CD4-positive, alpha-beta T cell treated with Interleukin-10 for 1 hour (primary cell): Measurements from ENCODE around the gene PARP4.
"Not testable (repeated sequence)": the region's sequence is repeated elsewhere in the genome, so short reads cannot be mapped to it uniquely, and the experiment has no call there.

Experiments
- DNase-seq: peaks from one replicate; pipeline ENCODE4 v3.0.0-alpha.2; 2020

The PARP4 gene

GRCh38 chr13:24426045-24426444 lies 86.5 kb downstream of the PARP4 start:
- DNase-seq: not testable (repeated sequence)

DNA sequence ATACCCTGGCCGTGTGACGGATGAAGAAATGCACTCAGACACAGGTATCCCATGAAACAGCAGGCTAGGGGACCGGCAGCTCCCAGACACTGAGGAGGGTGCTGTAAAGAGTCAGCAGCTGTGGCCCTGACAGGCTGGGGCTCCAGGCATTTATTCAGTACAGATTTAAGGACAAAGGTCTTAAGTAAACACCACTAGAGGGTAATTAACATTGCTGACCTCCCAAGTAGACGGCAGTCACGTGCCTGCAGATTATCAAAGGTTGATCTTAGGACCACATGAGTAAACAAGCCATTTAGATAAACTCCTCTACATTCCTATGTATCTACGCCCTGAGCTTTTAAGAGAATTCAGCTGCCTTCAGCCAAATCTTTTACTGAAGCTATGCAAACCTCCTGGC lies 92.9 kb downstream of the PARP4 start:
- not testable (repeated sequence) for DNase-seq

DNA sequence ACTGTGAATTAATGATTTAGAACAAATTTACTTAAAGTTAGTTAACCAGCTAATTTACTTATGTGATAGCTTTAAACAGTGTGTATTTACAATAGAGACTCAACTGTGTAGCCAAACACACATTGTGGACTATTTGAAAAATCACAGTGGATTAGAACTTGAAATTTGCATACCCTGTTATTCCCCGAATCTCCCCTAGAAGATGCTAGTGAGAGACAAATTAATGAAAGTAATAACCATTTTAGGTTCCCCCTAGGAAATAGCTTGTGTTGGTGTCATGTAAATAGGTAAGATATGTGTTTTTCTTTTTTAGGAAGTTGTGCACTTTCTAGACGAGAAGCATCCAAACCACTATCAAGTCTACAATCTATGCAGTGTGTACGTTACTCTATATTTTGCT lies 104.7 kb downstream of the PARP4 start:
- no peak for DNase-seq

DNA sequence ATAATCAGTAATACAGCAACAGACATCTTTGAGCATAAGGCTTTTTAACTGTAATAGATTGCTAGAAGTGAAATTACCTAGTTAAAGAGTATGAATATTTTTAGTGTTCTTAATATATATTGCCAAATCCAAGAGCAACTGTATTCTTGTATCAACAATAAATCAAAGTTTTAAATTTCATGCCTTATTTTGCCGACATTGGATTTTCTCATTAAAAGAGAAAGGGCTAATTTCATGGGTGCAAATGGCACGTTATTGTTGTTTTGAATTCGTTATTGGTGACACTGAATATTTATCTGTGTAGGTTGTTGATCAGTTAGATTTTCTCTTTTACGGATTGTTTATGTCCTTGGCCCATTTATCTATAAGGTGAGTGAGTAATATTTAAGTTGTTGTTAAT lies 106.1 kb downstream of the PARP4 start:
- no peak for DNase-seq

DNA sequence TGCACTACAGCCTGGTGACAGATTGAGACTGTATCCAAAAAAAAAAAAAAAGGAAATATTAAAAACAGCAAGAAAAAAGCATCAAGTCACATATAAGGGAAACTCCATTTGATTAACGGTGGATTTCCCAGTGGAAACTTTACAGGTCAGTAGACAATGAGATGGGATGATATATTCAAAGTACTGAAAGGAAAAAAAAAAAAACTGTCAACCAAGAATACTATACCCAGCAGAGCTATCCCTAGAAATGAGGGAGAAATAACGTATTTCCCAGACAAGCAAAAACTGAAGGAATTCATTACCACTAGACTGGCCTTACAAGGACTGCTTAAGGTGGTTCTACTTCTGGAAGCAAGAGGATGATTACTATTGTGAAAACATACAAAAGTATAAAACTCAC lies 115.8 kb downstream of the PARP4 start:
- no peak for DNase-seq

- no peak for DNase-seq
Observed at GRCh38 chr13:24392972-24393371, 119.6 kb downstream of the PARP4 start.

DNA sequence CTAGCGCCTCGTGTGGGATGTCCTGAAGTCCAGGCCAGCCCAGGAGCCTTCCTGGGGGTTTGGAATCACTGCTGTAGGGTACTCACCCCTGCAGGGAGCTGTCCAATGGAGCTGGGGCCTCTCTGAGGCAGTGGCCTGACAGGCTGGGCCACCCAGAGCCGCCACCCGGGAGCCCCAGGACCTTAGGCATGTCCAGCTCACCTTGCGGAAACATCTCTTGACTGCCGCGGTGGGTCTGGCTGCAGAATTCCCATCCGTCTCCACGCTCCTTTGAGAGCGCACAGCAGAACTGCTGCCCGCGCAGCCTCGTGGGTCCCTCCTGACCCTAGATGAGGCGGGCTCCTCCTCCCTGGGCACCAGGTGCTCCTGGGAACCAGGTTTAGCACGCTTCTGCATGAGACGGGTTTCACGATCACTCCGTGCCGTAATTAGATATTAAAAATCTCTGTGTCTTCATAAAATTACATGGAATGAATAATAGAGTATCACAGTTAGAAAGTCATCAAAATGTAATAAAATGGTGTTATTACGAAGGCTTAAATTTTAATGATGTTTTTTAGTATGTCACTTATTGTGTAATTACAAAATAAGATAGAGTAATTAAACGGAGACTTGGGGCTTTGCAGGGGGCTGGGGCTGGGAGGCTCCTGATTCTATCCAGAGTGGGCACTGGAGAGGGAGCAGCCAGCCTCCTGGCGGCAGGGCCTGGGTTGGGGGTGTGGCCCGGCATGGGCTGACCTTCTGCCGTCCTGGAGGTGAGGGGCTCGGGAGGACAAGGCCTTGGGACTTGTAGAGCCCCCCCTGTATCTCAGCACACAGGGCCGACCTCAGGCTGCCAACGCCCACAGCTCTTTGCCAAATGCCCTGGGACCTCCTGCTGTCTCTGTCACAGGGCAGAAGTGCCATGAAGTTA lies 120.6 kb downstream of the PARP4 start:
- not testable (repeated sequence) for DNase-seq

GRCh38 chr13:24390795-24391194 lies 121.8 kb downstream of the PARP4 start:
- DNase-seq: not testable (repeated sequence)

- DNase-seq: no peak
Observed at GRCh38 chr13:24389506-24389905, 123.1 kb downstream of the PARP4 start.

DNA sequence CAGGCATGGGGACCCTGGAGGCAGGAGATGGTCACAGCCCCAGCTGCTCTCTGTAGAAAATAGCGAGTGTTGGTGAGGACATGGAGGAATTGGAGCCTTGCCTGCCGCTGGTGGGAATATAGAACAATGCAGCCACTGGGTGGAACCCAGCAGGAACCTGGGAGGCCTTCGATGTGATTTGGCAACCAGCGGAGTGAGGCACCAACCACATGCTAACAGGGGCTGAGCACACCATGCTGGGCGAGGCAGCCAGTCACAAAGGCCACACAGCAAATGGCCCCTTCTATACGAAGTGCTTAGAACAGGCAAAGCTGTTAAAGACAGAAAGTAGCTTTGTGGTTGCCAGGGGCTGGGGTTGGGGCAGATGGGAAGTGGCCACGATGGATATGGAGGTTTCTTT lies 123.8 kb downstream of the PARP4 start:
- not testable (repeated sequence) for DNase-seq

DNA sequence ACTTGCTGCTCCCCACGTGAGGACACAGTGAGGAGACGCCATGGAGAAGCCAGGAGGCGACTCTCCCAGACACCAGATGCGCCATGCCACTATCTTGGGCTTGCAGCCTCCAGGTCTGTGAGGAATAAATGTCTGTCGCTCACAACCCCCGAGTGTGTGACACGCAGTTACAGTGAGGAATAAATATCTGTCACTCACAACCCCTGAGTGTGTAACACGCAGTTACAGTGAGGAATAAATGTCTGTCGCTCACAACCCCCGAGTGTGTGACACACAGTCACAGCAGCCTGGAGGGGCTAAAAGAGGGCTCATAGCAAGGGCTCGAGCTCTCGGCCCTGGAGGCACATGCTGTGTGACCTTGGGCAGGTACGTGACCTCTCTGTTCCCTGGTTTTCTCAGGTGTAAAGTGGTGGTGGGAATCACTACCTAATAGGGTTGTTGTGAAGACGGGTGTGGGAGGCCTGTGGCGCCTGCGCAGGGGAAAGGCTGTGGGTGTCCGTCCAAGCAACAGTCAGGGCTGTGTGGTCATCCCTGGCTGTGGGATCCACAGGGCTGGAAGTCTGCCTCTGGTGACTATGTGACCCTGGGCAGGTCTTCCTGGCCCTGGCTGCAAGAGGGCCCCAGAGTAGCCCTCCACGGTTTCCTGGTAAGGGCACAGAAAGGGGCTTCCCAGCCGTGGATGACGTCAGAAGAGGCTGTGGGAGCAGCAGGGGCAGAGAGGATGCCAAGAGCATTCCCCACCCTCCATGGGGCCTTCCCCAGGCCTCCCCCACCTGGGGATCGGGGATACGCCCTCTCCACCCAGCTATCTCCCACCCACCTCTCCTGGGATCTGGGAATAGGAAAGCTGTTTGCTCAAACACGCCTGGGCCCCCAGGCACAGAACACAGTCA lies 125.5 kb downstream of the PARP4 start:
- DNase-seq: no peak

- no peak for DNase-seq
Observed at GRCh38 chr13:24385902-24386301, 126.7 kb downstream of the PARP4 start.

GRCh38 chr13:24384946-24385345 lies 127.6 kb downstream of the PARP4 start:
- not testable (repeated sequence) for DNase-seq

DNA sequence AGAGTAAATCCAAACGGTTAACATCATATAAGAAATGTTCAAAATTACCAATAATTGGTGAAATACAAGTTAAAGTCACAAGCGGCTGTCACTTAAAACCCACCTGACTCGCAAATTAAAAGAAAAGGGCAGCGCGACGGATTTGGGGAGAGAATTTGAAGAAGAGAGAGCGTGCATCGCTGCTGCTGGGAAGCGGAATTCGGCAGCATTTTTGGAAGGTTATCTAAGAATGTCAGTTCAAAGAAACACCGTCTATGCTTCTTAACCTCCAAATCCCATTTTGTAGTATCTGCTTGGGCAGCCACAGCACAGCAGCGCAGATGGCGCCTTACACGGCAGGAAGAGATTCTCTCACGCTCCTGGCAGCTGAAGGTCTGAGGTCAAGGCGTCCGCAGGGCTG lies 128.5 kb downstream of the PARP4 start:
- DNase-seq: not testable (repeated sequence)

DNA sequence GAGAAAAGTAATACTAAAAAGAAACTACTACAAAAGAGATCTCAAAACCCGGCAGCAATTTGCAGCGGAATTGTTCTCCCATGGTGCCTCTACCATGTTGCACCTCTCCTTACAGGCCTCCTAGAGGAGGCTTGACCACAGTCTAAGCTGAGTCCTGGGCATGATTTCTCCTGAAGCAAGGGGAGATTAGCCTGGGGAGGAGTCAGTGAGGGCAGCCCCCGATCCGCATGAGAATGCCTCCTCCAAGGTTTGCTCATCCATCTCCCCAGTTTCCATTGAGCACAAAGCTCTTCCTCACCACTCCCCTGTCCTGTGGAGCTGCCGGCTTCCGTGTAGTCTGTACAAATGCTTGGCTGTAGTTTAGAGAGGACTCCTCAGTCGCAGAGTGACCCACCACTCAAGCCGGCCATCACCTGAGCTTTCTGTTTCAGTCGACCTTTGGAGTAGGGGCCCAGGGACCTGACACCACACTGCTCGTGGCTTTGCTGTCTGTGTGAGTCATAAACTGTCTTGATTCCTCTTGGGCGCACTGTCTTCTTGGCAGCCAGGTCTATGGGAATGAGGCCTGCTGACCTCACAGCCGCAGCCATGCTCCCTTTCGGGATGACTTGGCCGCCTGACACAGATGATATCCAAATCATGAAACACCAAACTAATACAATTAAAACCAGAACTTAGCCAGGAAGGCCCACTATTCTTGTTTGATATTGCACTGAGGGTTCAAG lies 130.9 kb downstream of the PARP4 start:
- DNase-seq: no peak

- not testable (repeated sequence) for DNase-seq
Observed at GRCh38 chr13:24380881-24381280, 131.7 kb downstream of the PARP4 start.

GRCh38 chr13:24380227-24380626 lies 132.4 kb downstream of the PARP4 start:
- not testable (repeated sequence) for DNase-seq

DNA sequence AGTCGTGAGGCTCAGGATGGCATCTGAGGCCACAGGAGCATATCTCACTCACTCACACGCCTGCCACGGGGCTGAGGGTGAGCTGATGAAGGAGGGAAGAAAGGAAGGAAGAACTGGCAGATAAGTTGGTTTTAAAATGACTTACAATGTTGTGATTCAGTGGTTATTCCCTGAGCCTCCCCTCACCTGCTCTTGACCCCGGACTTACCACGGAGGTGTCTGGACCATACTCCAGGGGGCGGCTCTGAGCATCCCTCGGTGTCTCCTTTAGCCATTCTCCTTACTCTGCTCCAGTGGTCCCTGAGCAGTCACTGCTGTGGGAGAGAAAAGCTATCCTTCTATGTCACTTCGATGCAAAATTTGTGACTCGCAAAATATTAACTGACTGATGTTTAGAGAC lies 141.3 kb downstream of the PARP4 start:
- DNase-seq: not testable (repeated sequence)
